Panc1 (cell line): ENCODE results near the gene PLEKHD1. TPM values are rescaled to one million over a fixed set of nuclear protein-coding genes. Genes with fewer than 3 reads are reported as not detected.

ENCODE experiments used
- ATAC-seq: fragments of 200-7000 bp; cut with Tn5 transposase; 2 replicates; pipeline ENCODE4 v1.9.1; 2020; ENCODE audit warnings: mild to moderate bottlenecking, moderate library complexity
- BruUV-seq: library from RNA; stranded (reverse); fragments of 400-500 nt; replicated peaks from 2 replicates; lab custom pipeline; 2021; lab: Mats Ljungman, UMichigan
- CTCF ChIA-PET: fragments of 300-600 bp; sonication (Branson Sonifier 250); formaldehyde crosslinking; loops from one replicate; lab custom pipeline; 2022; ENCODE audit warnings: antibody characterized with exemption; lab: Charles Lee
- POLR2A ChIA-PET: fragments of 300-600 bp; sonication (Branson Sonifier 250); formaldehyde crosslinking; loops from one replicate; lab custom pipeline; 2022; ENCODE audit warnings: antibody characterized with exemption; lab: Charles Lee
- DNase-seq: peaks from one replicate; pipeline ENCODE4 v3.0.0-alpha.2; 2010; ENCODE audit warnings: low read depth, low spot score
- H3K27ac ChIP-seq: 2 replicates; pipeline ENCODE4 v1.5.1; 2011; ENCODE audit warnings: mild to moderate bottlenecking, low read length, inconsistent platforms
- H3K27me3 ChIP-seq: fragments of 200-500 bp; sonication (Bioruptor generic); 2 replicates; pipeline ENCODE4 v1.6.0; 2014; ENCODE audit warnings: low read length, inconsistent platforms; ENCODE audit not compliant: control insufficient read depth, insufficient read depth
- H3K36me3 ChIP-seq: fragments of 200-500 bp; sonication (Bioruptor generic); 2 replicates; pipeline ENCODE4 v1.5.1; 2014; ENCODE audit warnings: inconsistent platforms, mild to moderate bottlenecking, low read length, moderate library complexity; ENCODE audit not compliant: control insufficient read depth, insufficient read depth
- H3K4me1 ChIP-seq: 2 replicates; pipeline ENCODE4 v1.5.1; 2011; ENCODE audit warnings: inconsistent platforms, mild to moderate bottlenecking, low read length, moderate library complexity; ENCODE audit not compliant: control insufficient read depth, insufficient read depth
- H3K4me3 ChIP-seq, 2 experiments: 2 replicates each; pipeline ENCODE4 v1.5.1; 2011 to 2012; ENCODE audit warnings: low read depth in 2 of 2, low read length in 2 of 2, mild to moderate bottlenecking in 2 of 2, inconsistent platforms in 1 of 2, moderate library complexity in 1 of 2
- H3K9me3 ChIP-seq: fragments of 200-500 bp; sonication (Bioruptor generic); 2 replicates; pipeline ENCODE4 v1.5.1; 2014; ENCODE audit warnings: low read depth, mild to moderate bottlenecking, inconsistent platforms, low read length, moderate library complexity; ENCODE audit not compliant: control insufficient read depth, insufficient read depth
- POLR2AphosphoS5 ChIP-seq: IDR thresholded peaks from 2 replicates; pipeline ENCODE4 v1.6.1; 2012; ENCODE audit warnings: mild to moderate bottlenecking, low read depth, low read length, moderate library complexity
- SIN3A ChIP-seq: IDR thresholded peaks from 2 replicates; pipeline ENCODE4 v1.6.1; 2012; ENCODE audit warnings: low read depth, mild to moderate bottlenecking, low read length, moderate library complexity, borderline replicate concordance; ENCODE audit not compliant: insufficient read depth
- TCF7L2 ChIP-seq: IDR thresholded peaks from 2 replicates; pipeline ENCODE4 v1.6.1; 2011; ENCODE audit warnings: mild to moderate bottlenecking, low read depth, low read length, inconsistent platforms
- in situ Hi-C: cut with HindIII; loops from 2 replicates; pipeline ENCODE4 v1.10.0; 2016; ENCODE audit warnings: low sequenced_read_pairs, low pct_unique_long_range_greater_than_20kb
- intact Hi-C: fragments of 100-400 bp; cut with micrococcal nuclease; formaldehyde crosslinking; loops from one replicate; pipeline ENCODE4 v1.10.0; 2022; ENCODE audit not compliant: unreplicated experiment
- total RNA-seq: library from RNA; stranded (reverse); gene quantifications from one replicate; pipeline ENCODE4 v1.2.1, GENCODE V29; 2021; ENCODE audit not compliant: unreplicated experiment
- TF ChIP-seq, protein P1 (sequence below), 2 experiments: IDR thresholded peaks; 2 replicates each; pipeline ENCODE4 v1.6.1; 2011 to 2012; ENCODE audit warnings: low read depth in 2 of 2, control low read depth in 1 of 2, low read length in 1 of 2, mild to moderate bottlenecking in 1 of 2, moderate library complexity in 1 of 2; ENCODE audit not compliant: insufficient read depth in 1 of 2
- TF ChIP-seq, protein P2 (sequence below): fragments of 450-650 bp; IDR thresholded peaks from 2 replicates; pipeline ENCODE4 v1.5.1; 2017; ENCODE audit warnings: mild to moderate bottlenecking

The PLEKHD1 gene
- total RNA-seq, 1 experiment from 2014 or later, result 0.08 TPM

DNA sequence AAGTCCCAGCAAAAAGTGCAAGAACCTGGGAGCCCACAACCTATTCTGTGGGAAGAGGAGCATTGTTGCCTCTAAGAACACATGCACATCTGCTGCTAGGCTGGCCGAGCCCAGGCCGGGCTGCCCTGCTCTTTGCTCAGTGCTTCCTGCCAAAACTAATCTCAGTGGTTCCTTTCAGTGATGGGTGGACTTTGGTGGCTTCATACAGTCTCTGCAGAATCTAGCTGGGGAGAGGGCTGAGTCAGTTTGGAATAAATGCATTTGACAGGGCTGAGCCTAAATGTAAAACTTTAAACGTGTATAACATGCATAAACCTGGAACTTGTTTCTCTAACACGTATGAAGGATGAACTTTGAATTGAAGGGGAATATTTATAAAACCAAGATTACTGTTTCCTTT is 45.6 kb downstream of the PLEKHD1 start:
- Histone ChIP-seq H3K4me3 (no peak overlapping the region), H3K4me1 (no peaks in the 10 kb centered on the region), H3K9me3 (no peaks in the 10 kb centered on the region), H3K27ac (no peak overlapping the region), H3K36me3 (no peaks in the 10 kb centered on the region), H3K27me3 (no peaks in the 10 kb centered on the region)
- POLR2A ChIA-PET, result interaction anchor here (0.5 kb wide), 1 partner anchor 470 kb away, joined by 4 read pairs; no protein-coding TSS in a partner anchor
- in situ Hi-C loops, result no loop called here
- no peak for ATAC-seq
- CTCF ChIA-PET, result no interaction called here
- TF ChIP-seq, protein P1, sequence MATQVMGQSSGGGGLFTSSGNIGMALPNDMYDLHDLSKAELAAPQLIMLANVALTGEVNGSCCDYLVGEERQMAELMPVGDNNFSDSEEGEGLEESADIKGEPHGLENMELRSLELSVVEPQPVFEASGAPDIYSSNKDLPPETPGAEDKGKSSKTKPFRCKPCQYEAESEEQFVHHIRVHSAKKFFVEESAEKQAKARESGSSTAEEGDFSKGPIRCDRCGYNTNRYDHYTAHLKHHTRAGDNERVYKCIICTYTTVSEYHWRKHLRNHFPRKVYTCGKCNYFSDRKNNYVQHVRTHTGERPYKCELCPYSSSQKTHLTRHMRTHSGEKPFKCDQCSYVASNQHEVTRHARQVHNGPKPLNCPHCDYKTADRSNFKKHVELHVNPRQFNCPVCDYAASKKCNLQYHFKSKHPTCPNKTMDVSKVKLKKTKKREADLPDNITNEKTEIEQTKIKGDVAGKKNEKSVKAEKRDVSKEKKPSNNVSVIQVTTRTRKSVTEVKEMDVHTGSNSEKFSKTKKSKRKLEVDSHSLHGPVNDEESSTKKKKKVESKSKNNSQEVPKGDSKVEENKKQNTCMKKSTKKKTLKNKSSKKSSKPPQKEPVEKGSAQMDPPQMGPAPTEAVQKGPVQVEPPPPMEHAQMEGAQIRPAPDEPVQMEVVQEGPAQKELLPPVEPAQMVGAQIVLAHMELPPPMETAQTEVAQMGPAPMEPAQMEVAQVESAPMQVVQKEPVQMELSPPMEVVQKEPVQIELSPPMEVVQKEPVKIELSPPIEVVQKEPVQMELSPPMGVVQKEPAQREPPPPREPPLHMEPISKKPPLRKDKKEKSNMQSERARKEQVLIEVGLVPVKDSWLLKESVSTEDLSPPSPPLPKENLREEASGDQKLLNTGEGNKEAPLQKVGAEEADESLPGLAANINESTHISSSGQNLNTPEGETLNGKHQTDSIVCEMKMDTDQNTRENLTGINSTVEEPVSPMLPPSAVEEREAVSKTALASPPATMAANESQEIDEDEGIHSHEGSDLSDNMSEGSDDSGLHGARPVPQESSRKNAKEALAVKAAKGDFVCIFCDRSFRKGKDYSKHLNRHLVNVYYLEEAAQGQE (IDR thresholded peaks at IDR 0.05; ENCODE audit: insufficient read depth in 1 of 2, low read depth in 2 of 2, low read length in 1 of 2), result no peak
- TF ChIP-seq POLR2AphosphoS5 (no peak), TCF7L2 (no peak), SIN3A (no peak)
- TF ChIP-seq, protein P2, sequence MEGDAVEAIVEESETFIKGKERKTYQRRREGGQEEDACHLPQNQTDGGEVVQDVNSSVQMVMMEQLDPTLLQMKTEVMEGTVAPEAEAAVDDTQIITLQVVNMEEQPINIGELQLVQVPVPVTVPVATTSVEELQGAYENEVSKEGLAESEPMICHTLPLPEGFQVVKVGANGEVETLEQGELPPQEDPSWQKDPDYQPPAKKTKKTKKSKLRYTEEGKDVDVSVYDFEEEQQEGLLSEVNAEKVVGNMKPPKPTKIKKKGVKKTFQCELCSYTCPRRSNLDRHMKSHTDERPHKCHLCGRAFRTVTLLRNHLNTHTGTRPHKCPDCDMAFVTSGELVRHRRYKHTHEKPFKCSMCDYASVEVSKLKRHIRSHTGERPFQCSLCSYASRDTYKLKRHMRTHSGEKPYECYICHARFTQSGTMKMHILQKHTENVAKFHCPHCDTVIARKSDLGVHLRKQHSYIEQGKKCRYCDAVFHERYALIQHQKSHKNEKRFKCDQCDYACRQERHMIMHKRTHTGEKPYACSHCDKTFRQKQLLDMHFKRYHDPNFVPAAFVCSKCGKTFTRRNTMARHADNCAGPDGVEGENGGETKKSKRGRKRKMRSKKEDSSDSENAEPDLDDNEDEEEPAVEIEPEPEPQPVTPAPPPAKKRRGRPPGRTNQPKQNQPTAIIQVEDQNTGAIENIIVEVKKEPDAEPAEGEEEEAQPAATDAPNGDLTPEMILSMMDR, result no peak
- BruUV-seq, result no TSS peak
- no peak for DNase-seq
- intact Hi-C loops, result no loop called here

DNA sequence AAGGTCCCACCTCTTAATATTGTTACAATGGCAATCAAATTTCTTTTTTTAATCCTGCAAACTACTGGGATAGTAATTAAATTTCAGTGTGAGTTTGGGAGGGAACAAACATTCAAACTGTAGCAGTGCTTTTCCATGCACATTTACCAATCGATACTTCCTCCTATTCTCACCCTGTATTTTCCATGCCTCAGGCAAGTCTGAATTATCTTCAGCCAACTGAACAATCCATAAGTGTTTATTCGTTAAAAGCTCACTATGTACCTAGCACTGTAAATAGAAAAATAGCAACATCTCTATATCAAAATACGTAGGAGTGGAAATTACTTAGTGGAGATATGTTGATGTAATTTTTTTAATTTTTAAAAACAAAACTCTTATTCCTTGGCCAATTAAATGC is 46.6 kb downstream of the PLEKHD1 start:
- no TSS peak for BruUV-seq

More for the DNA sequence above, 46.6 kb downstream of the PLEKHD1 start:
- no peaks in the 10 kb centered on the region for H3K4me1 ChIP-seq
- intact Hi-C loops, result no loop called here
- H3K36me3 ChIP-seq, result no peaks in the 10 kb centered on the region
- in situ Hi-C loops, result no loop called here
- TF ChIP-seq, protein P2, result no peak
- no peak for TF ChIP-seq TCF7L2
- POLR2A ChIA-PET, result no interaction called here
- DNase-seq, result no peak
- CTCF ChIA-PET, result no interaction called here
- no peaks in the 10 kb centered on the region for H3K9me3 ChIP-seq
- no peak for ATAC-seq
- H3K4me3 ChIP-seq, result no peak overlapping the region
- no peak overlapping the region for H3K27ac ChIP-seq
- H3K27me3 ChIP-seq, result no peaks in the 10 kb centered on the region
